ENCODE data around the gene GSTM1.

DNA sequence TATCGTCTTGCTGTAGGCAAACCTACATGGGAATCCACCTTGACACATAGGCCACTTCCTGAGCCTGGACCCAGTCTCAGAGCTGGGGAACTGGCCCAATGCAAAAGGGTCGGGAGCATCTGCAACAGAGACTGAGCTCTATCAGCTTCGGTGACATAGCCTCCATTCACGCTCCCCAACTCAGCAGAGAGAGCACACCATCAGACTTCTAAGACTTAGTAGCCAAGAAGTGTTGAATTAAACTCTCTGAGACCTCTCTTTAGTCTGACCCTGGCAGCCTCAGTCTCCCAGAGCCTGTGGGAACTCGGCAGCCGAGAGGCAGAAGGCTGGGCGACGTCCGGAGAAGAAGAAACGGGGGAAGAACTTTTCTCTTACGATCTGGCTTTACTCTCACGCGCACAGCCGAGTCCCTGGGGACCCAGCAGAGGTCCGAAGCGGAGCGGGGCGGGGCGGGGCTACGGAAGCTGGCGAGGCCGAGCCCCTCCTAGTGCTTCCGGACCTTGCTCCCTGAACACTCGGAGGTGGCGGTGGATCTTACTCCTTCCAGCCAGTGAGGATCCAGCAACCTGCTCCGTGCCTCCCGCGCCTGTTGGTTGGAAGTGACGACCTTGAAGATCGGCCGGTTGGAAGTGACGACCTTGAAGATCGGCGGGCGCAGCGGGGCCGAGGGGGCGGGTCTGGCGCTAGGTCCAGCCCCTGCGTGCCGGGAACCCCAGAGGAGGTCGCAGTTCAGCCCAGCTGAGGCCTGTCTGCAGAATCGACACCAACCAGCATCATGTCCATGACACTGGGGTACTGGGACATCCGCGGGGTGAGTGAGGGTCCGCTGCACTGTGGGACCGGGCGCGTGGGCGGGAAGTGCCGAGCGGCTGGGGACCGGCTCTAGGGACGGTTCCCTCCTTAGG lies 31.8 kb upstream of the GSTM1 start, which contains the start of gene GSTM4:
- TF ChIP-seq GATA3 (IDR thresholded peaks at IDR 0.05; ENCODE audit: low read depth, low read length) = no peak
- no peak for TF ChIP-seq GATA2 (IDR thresholded peaks at IDR 0.05; ENCODE audit: low read depth, low read length)

All from SH-SY5Y (cell line).